Loucy (cell line): ENCODE results near the gene SLC25A6.
"Not testable (repeated sequence)": the region's sequence is repeated elsewhere in the genome, so short reads cannot be mapped to it uniquely, and the experiment has no call there.

Source experiments
- EZH2phosphoT487 ChIP-seq: fragments of 200-600 bp; IDR thresholded peaks from 2 replicates; pipeline ENCODE4 v1.6.1; 2018; ENCODE audit warnings: antibody characterized with exemption, mild to moderate bottlenecking, moderate library complexity, borderline replicate concordance
- TF ChIP-seq, protein P1 (sequence below): fragments of 200-600 bp; sonication (generic); conservative IDR thresholded peaks from 2 replicates; pipeline ENCODE4 v1.5.1; 2014; ENCODE audit warnings: mild to moderate bottlenecking, antibody characterized with exemption, low read length

DNA sequence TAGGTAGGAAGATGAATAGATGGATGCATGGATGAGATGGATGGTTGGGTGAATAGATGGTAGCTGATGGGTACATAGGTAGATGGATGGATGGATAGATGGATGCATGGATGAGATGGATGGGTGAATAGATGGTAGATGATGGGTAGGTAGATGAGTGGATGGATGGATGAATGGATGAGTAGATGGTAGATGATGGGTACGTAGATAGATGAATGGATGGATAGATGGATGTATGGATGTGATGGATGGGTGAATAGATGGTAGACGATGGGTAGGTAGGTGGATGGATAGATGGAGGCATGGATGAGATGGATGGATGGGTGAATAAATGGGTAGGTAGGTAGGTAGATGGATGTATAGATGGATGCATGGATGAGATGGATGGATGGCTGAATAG, 13.9 kb upstream of the SLC25A6 start:
- TF ChIP-seq, protein P1, sequence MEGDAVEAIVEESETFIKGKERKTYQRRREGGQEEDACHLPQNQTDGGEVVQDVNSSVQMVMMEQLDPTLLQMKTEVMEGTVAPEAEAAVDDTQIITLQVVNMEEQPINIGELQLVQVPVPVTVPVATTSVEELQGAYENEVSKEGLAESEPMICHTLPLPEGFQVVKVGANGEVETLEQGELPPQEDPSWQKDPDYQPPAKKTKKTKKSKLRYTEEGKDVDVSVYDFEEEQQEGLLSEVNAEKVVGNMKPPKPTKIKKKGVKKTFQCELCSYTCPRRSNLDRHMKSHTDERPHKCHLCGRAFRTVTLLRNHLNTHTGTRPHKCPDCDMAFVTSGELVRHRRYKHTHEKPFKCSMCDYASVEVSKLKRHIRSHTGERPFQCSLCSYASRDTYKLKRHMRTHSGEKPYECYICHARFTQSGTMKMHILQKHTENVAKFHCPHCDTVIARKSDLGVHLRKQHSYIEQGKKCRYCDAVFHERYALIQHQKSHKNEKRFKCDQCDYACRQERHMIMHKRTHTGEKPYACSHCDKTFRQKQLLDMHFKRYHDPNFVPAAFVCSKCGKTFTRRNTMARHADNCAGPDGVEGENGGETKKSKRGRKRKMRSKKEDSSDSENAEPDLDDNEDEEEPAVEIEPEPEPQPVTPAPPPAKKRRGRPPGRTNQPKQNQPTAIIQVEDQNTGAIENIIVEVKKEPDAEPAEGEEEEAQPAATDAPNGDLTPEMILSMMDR, result not testable (repeated sequence)
- not testable (repeated sequence) for TF ChIP-seq EZH2phosphoT487
